WTC11 (cell line): Measurements from ENCODE around the gene RBP2. TPM values are rescaled to one million over a fixed set of nuclear protein-coding genes. Genes with fewer than 3 reads are reported as not detected.

Experiments
- ATAC-seq: fragments of 200-7000 bp; cut with Tn5 transposase; 2 replicates; pipeline ENCODE4 v1.10.0; 2021; ENCODE audit warnings: mild to moderate bottlenecking, moderate library complexity
- CTCF ChIA-PET: fragments of 300-600 bp; sonication (Branson Sonifier 250); formaldehyde crosslinking; loops from one replicate; lab custom pipeline; 2021; ENCODE audit warnings: antibody characterized with exemption; lab: Charles Lee
- POLR2A ChIA-PET: fragments of 350-600 bp; sonication (Branson Sonifier 250); formaldehyde crosslinking; loops from one replicate; lab custom pipeline; 2021; ENCODE audit warnings: antibody characterized with exemption; lab: Charles Lee
- DNase-seq: peaks from one replicate; pipeline ENCODE4 v3.0.0; 2021; ENCODE audit warnings: low spot score
- H3K27ac Mint-ChIP-seq: 2 replicates; pipeline ENCODE4 v1.8.0; 2021; ENCODE audit warnings: mixed read lengths
- H3K27me3 Mint-ChIP-seq: 2 replicates; pipeline ENCODE4 v1.8.0; 2021; ENCODE audit warnings: low read depth, mild to moderate bottlenecking, moderate library complexity, mixed read lengths
- H3K36me3 Mint-ChIP-seq: 2 replicates; pipeline ENCODE4 v1.8.0; 2021; ENCODE audit warnings: mixed read lengths
- H3K4me1 Mint-ChIP-seq: 2 replicates; pipeline ENCODE4 v1.8.0; 2022; ENCODE audit warnings: mixed read lengths
- H3K4me3 Mint-ChIP-seq: 2 replicates; pipeline ENCODE4 v1.8.0; 2021; ENCODE audit warnings: mild to moderate bottlenecking, moderate library complexity, mixed read lengths
- H3K9me3 Mint-ChIP-seq: 2 replicates; pipeline ENCODE4 v1.8.0; 2021; ENCODE audit warnings: mixed read lengths
- CBFB ChIP-seq: sonication (generic); formaldehyde crosslinking; IDR thresholded peaks from 2 replicates; pipeline ENCODE4 v1.8.1; 2022; ENCODE audit warnings: mild to moderate bottlenecking, low read depth, missing genetic modification reagents
- CREB1 ChIP-seq: sonication (generic); formaldehyde crosslinking; IDR thresholded peaks from 2 replicates; pipeline ENCODE4 v1.8.0; 2023; ENCODE audit warnings: mild to moderate bottlenecking, missing genetic modification reagents
- CREM ChIP-seq: sonication (generic); formaldehyde crosslinking; IDR thresholded peaks from 2 replicates; pipeline ENCODE4 v1.8.1; 2022; ENCODE audit warnings: mild to moderate bottlenecking, missing genetic modification reagents, moderate library complexity
- EMX1 ChIP-seq: fragments of 250-450 bp; sonication (Bioruptor Pico); IDR thresholded peaks from 2 replicates; pipeline ENCODE4 v1.8.0; 2021; ENCODE audit warnings: mild to moderate bottlenecking
- FOXK1 ChIP-seq: sonication (generic); formaldehyde crosslinking; IDR thresholded peaks from 2 replicates; pipeline ENCODE4 v1.8.0; 2022; ENCODE audit warnings: mild to moderate bottlenecking, moderate library complexity, missing genetic modification reagents
- FOXP1 ChIP-seq: sonication (generic); formaldehyde crosslinking; IDR thresholded peaks from 2 replicates; pipeline ENCODE4 v1.8.0; 2022; ENCODE audit warnings: missing genetic modification reagents, mild to moderate bottlenecking, moderate library complexity, borderline replicate concordance
- MXD4 ChIP-seq: fragments of 250-450 bp; sonication (Bioruptor Pico); IDR thresholded peaks from 2 replicates; pipeline ENCODE4 v1.8.0; 2021; ENCODE audit warnings: mild to moderate bottlenecking, moderate library complexity, borderline replicate concordance
- MYBL2 ChIP-seq: sonication (generic); formaldehyde crosslinking; IDR thresholded peaks from 2 replicates; pipeline ENCODE4 v1.8.1; 2023; ENCODE audit warnings: mild to moderate bottlenecking, moderate library complexity, missing genetic modification reagents
- NFATC4 ChIP-seq: fragments of 250-450 bp; sonication (Bioruptor Pico); IDR thresholded peaks from 2 replicates; pipeline ENCODE4 v1.9.0; 2021; ENCODE audit warnings: mild to moderate bottlenecking
- NFE2L1 ChIP-seq: sonication (generic); formaldehyde crosslinking; IDR thresholded peaks from 2 replicates; pipeline ENCODE4 v1.8.1; 2023; ENCODE audit warnings: missing genetic modification reagents
- NR1H2 ChIP-seq: sonication (generic); formaldehyde crosslinking; IDR thresholded peaks from 2 replicates; pipeline ENCODE4 v1.9.0; 2021; ENCODE audit warnings: mild to moderate bottlenecking, moderate library complexity, missing genetic modification reagents
- RELA ChIP-seq: sonication (generic); formaldehyde crosslinking; IDR thresholded peaks from 2 replicates; pipeline ENCODE4 v1.8.1; 2022; ENCODE audit warnings: missing genetic modification reagents, mild to moderate bottlenecking, borderline replicate concordance
- SOX15 ChIP-seq: fragments of 250-450 bp; sonication (Bioruptor Pico); IDR thresholded peaks from 2 replicates; pipeline ENCODE4 v1.9.0; 2021; ENCODE audit warnings: mild to moderate bottlenecking
- ZNF138 ChIP-seq: sonication (generic); formaldehyde crosslinking; conservative IDR thresholded peaks from 2 replicates; pipeline ENCODE4 v1.8.1; 2022; ENCODE audit warnings: mild to moderate bottlenecking, moderate library complexity, missing genetic modification reagents
- ZNF263 ChIP-seq: sonication (generic); formaldehyde crosslinking; IDR thresholded peaks from 2 replicates; pipeline ENCODE4 v1.8.1; 2022; ENCODE audit warnings: low read depth, mild to moderate bottlenecking, moderate library complexity, missing genetic modification reagents
- ZNF317 ChIP-seq: sonication (generic); formaldehyde crosslinking; IDR thresholded peaks from 2 replicates; pipeline ENCODE4 v1.8.1; 2023; ENCODE audit warnings: low read depth, mild to moderate bottlenecking, moderate library complexity, missing genetic modification reagents, borderline replicate concordance
- ZNF396 ChIP-seq: fragments of 250-450 bp; sonication (Bioruptor Pico); IDR thresholded peaks from 2 replicates; pipeline ENCODE4 v1.8.0; 2021; ENCODE audit warnings: mild to moderate bottlenecking, moderate library complexity, borderline replicate concordance
- ZNF416 ChIP-seq: fragments of 250-450 bp; sonication (Bioruptor Pico); IDR thresholded peaks from 2 replicates; pipeline ENCODE4 v1.9.0; 2021; ENCODE audit warnings: mild to moderate bottlenecking, inconsistent platforms
- total RNA-seq: library from RNA; stranded (reverse); gene quantifications from 3 replicates; pipeline ENCODE4 v1.2.3, GENCODE V29; 2021
- TF ChIP-seq, protein P1 (sequence below): sonication (generic); formaldehyde crosslinking; IDR thresholded peaks from 2 replicates; pipeline ENCODE4 v1.8.1; 2023; ENCODE audit warnings: mild to moderate bottlenecking, missing genetic modification reagents, moderate library complexity
- TF ChIP-seq, protein P2 (sequence below): sonication (generic); formaldehyde crosslinking; IDR thresholded peaks from 2 replicates; pipeline ENCODE4 v1.8.1; 2022; ENCODE audit warnings: missing genetic modification reagents, borderline replicate concordance
- TF ChIP-seq, protein P3 (sequence below): fragments of 250-450 bp; sonication (Bioruptor Pico); IDR thresholded peaks from 2 replicates; pipeline ENCODE4 v1.8.0; 2021; ENCODE audit warnings: mild to moderate bottlenecking
- TF ChIP-seq, protein P4 (sequence below): fragments of 250-450 bp; sonication (Bioruptor Pico); IDR thresholded peaks from 2 replicates; pipeline ENCODE4 v1.9.0; 2021; ENCODE audit warnings: moderate library complexity, mild to moderate bottlenecking, inconsistent platforms, borderline replicate concordance
- TF ChIP-seq, protein P5 (sequence below): sonication (generic); formaldehyde crosslinking; IDR thresholded peaks from 2 replicates; pipeline ENCODE4 v1.8.1; 2022; ENCODE audit warnings: mild to moderate bottlenecking, missing genetic modification reagents, moderate library complexity, borderline replicate concordance
- TF ChIP-seq, protein P6 (sequence below): sonication (generic); formaldehyde crosslinking; IDR thresholded peaks from 2 replicates; pipeline ENCODE4 v1.8.1; 2022; ENCODE audit warnings: low read depth, mild to moderate bottlenecking, moderate library complexity, missing genetic modification reagents, borderline replicate concordance
- TF ChIP-seq, protein P7 (sequence below): sonication (generic); formaldehyde crosslinking; IDR thresholded peaks from 2 replicates; pipeline ENCODE4 v1.8.0; 2022; ENCODE audit warnings: mild to moderate bottlenecking, missing genetic modification reagents
- TF ChIP-seq, protein P8 (sequence below): sonication (generic); formaldehyde crosslinking; IDR thresholded peaks from 2 replicates; pipeline ENCODE4 v1.8.0; 2022; ENCODE audit warnings: mild to moderate bottlenecking, missing genetic modification reagents
- TF ChIP-seq, protein P9 (sequence below): sonication (generic); formaldehyde crosslinking; IDR thresholded peaks from 2 replicates; pipeline ENCODE4 v1.8.0; 2022; ENCODE audit warnings: mild to moderate bottlenecking, missing genetic modification reagents

RBP2 gene
- total RNA-seq, 1 experiment from 2014 or later, result not detected

DNA sequence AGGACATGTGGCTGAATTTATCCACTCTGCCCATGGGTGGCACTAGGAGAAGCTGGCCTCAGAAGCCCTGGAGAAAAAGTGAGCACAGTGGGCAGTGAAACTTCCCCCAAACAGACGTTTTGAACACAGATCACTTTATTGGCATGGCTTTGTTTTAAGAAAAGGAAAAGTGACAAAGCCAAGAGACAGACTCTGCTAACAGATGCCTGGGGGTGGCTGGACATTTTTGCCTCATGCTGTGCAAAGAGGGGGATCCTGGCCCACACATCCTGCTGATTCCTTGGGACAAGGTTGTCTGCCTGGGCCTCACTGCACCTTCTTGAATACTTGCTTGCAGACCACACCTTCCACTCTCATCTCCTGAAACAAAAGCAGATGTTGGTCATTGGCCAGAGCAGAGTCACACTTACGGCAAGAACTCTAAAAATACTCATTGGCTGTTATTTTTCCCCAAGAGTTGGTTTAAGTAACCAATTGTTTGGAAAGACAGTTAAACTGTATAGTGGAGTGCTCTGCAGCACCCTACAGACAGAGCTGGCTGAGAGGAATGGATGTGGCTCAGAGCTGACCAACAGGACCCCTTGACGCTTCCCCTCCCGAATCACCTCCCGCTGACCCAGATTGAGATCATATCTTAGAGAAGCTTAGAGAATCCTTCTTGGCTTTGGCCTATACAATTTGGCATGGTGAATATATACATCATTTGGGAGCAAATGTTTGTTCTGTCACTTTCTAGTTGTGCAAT, 41.2 kb upstream of the RBP2 start:
- DNase-seq (no peak), ATAC-seq (no peak)
- TF ChIP-seq CREB1 (CRISPR knock-in tag), result no peak
- TF ChIP-seq NFATC4 (CRISPR knock-in tag), result no peak
- no peak for TF ChIP-seq EMX1 (CRISPR knock-in tag)
- no peak for TF ChIP-seq MYBL2
- TF ChIP-seq, protein P1, sequence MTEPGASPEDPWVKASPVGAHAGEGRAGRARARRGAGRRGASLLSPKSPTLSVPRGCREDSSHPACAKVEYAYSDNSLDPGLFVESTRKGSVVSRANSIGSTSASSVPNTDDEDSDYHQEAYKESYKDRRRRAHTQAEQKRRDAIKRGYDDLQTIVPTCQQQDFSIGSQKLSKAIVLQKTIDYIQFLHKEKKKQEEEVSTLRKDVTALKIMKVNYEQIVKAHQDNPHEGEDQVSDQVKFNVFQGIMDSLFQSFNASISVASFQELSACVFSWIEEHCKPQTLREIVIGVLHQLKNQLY (CRISPR knock-in tag), result no peak
- TF ChIP-seq, protein P2, sequence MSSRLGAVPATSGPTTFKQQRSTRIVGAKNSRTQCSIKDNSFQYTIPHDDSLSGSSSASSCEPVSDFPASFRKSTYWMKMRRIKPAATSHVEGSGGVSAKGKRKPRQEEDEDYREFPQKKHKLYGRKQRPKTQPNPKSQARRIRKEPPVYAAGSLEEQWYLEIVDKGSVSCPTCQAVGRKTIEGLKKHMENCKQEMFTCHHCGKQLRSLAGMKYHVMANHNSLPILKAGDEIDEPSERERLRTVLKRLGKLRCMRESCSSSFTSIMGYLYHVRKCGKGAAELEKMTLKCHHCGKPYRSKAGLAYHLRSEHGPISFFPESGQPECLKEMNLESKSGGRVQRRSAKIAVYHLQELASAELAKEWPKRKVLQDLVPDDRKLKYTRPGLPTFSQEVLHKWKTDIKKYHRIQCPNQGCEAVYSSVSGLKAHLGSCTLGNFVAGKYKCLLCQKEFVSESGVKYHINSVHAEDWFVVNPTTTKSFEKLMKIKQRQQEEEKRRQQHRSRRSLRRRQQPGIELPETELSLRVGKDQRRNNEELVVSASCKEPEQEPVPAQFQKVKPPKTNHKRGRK, result no peak
- TF ChIP-seq NFE2L1 (CRISPR knock-in tag), result no peak
- no peak for TF ChIP-seq CREM
- TF ChIP-seq MXD4 (CRISPR knock-in tag), result no peak
- TF ChIP-seq ZNF263, result no peak
- TF ChIP-seq, protein P3, sequence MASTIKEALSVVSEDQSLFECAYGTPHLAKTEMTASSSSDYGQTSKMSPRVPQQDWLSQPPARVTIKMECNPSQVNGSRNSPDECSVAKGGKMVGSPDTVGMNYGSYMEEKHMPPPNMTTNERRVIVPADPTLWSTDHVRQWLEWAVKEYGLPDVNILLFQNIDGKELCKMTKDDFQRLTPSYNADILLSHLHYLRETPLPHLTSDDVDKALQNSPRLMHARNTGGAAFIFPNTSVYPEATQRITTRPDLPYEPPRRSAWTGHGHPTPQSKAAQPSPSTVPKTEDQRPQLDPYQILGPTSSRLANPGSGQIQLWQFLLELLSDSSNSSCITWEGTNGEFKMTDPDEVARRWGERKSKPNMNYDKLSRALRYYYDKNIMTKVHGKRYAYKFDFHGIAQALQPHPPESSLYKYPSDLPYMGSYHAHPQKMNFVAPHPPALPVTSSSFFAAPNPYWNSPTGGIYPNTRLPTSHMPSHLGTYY (CRISPR knock-in tag), result no peak
- TF ChIP-seq, protein P4, sequence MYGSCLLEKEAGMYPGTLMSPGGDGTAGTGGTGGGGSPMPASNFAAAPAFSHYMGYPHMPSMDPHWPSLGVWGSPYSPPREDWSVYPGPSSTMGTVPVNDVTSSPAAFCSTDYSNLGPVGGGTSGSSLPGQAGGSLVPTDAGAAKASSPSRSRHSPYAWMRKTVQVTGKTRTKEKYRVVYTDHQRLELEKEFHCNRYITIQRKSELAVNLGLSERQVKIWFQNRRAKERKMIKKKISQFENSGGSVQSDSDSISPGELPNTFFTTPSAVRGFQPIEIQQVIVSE (CRISPR knock-in tag), result no peak
- no peak for TF ChIP-seq CBFB (CRISPR knock-in tag)
- TF ChIP-seq, protein P5, sequence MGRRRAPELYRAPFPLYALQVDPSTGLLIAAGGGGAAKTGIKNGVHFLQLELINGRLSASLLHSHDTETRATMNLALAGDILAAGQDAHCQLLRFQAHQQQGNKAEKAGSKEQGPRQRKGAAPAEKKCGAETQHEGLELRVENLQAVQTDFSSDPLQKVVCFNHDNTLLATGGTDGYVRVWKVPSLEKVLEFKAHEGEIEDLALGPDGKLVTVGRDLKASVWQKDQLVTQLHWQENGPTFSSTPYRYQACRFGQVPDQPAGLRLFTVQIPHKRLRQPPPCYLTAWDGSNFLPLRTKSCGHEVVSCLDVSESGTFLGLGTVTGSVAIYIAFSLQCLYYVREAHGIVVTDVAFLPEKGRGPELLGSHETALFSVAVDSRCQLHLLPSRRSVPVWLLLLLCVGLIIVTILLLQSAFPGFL (CRISPR knock-in tag), result no peak
- TF ChIP-seq ZNF138 (CRISPR knock-in tag), result no peak
- TF ChIP-seq RELA (CRISPR knock-in tag), result no peak
- TF ChIP-seq ZNF416, result no peak
- TF ChIP-seq ZNF317 (CRISPR knock-in tag), result no peak
- CTCF ChIA-PET, result no interaction called here
- no peaks in the 10 kb centered on the region for H3K36me3 Mint-ChIP-seq
- peaks cover 4% of the 10 kb centered on the region; the same call in 1 of the 2 replicates for H3K4me1 Mint-ChIP-seq
- no peak overlapping the region for H3K4me3 Mint-ChIP-seq
- POLR2A ChIA-PET, result no interaction called here
- H3K27ac Mint-ChIP-seq, result no peak overlapping the region
- H3K9me3 Mint-ChIP-seq, result no peaks in the 10 kb centered on the region
- H3K27me3 Mint-ChIP-seq, result no peaks in the 10 kb centered on the region; the same call in 1 of the 2 replicates

DNA sequence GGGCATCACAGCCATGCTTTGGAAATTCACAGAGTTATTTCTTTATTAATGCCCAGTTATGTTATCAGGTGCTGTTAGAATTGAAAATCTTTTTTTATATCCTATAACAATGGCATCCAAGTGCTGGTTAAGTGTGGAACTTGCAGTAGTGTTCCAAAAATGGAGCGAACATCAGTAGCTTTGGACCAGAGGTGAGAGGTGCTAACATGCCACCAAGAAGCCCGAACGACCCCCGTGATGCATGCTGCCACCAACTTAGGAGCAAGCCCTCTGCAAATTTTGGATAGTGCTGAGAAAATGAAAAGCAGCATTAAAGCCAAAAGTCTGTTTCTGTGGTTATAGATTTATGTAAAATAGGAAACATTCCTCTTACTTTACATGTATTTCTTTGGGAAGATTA, 38.4 kb upstream of the RBP2 start:
- CTCF ChIA-PET, result no interaction called here
- TF ChIP-seq, protein P6, sequence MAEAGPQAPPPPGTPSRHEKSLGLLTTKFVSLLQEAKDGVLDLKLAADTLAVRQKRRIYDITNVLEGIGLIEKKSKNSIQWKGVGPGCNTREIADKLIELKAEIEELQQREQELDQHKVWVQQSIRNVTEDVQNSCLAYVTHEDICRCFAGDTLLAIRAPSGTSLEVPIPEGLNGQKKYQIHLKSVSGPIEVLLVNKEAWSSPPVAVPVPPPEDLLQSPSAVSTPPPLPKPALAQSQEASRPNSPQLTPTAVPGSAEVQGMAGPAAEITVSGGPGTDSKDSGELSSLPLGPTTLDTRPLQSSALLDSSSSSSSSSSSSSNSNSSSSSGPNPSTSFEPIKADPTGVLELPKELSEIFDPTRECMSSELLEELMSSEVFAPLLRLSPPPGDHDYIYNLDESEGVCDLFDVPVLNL (CRISPR knock-in tag), result no peak
- TF ChIP-seq NR1H2 (CRISPR knock-in tag), result no peak
- no peak for TF ChIP-seq FOXK1 (CRISPR knock-in tag)
- TF ChIP-seq, protein P7, sequence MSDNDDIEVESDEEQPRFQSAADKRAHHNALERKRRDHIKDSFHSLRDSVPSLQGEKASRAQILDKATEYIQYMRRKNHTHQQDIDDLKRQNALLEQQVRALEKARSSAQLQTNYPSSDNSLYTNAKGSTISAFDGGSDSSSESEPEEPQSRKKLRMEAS (CRISPR knock-in tag), result no peak
- no peak for TF ChIP-seq ZNF396 (CRISPR knock-in tag)
- no peak for TF ChIP-seq FOXP1 (CRISPR knock-in tag)
- TF ChIP-seq, protein P8, sequence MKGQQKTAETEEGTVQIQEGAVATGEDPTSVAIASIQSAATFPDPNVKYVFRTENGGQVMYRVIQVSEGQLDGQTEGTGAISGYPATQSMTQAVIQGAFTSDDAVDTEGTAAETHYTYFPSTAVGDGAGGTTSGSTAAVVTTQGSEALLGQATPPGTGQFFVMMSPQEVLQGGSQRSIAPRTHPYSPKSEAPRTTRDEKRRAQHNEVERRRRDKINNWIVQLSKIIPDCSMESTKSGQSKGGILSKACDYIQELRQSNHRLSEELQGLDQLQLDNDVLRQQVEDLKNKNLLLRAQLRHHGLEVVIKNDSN (CRISPR knock-in tag), result no peak
- no peak for TF ChIP-seq SOX15 (CRISPR knock-in tag)
- TF ChIP-seq, protein P9, sequence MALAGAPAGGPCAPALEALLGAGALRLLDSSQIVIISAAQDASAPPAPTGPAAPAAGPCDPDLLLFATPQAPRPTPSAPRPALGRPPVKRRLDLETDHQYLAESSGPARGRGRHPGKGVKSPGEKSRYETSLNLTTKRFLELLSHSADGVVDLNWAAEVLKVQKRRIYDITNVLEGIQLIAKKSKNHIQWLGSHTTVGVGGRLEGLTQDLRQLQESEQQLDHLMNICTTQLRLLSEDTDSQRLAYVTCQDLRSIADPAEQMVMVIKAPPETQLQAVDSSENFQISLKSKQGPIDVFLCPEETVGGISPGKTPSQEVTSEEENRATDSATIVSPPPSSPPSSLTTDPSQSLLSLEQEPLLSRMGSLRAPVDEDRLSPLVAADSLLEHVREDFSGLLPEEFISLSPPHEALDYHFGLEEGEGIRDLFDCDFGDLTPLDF, result no peak

More for the DNA sequence above, 38.4 kb upstream of the RBP2 start:
- Mint-ChIP-seq H3K27ac (no peak overlapping the region), H3K9me3 (no peaks in the 10 kb centered on the region), H3K27me3 (no peaks in the 10 kb centered on the region), H3K4me1 (no peaks in the 10 kb centered on the region), H3K36me3 (no peaks in the 10 kb centered on the region), H3K4me3 (no peak overlapping the region)
- POLR2A ChIA-PET, result no interaction called here
- no peak for ATAC-seq
- no peak for DNase-seq
